Inflammatory macrophage treated with lipopolysaccharide for 4 hours (primary cell): ENCODE data around the gene FBN1.

Source experiments
- DNase-seq: peaks from one replicate; pipeline ENCODE4 v3.0.0-alpha.2; 2020

FBN1 gene

GRCh38 chr15:48650931-48651330 is 5.4 kb upstream of the FBN1 start:
- DNase-seq, result no peak

- DNase-seq, result no peak
These were observed 2.5 kb upstream of the FBN1 start for GRCh38 chr15:48647962-48648361.

GRCh38 chr15:48646331-48646730 is 822 bp upstream of the FBN1 start:
- DNase-seq, result no peak

GRCh38 chr15:48644827-48645557 is 517 bp downstream of the FBN1 start:
- DNase-seq, result no peak

GRCh38 chr15:48644467-48644826 is 1.1 kb downstream of the FBN1 start:
- DNase-seq, result no peak

GRCh38 chr15:48643776-48644466 is 1.6 kb downstream of the FBN1 start:
- no peak for DNase-seq

GRCh38 chr15:48643206-48643605 is 2.3 kb downstream of the FBN1 start:
- DNase-seq, result no peak

- no peak for DNase-seq
These were observed 2.7 kb downstream of the FBN1 start for GRCh38 chr15:48642795-48643194.

GRCh38 chr15:48641416-48641815 is 4.1 kb downstream of the FBN1 start:
- DNase-seq, result no peak

GRCh38 chr15:48638963-48639362 is 6.5 kb downstream of the FBN1 start:
- DNase-seq, result no peak

- no peak for DNase-seq
These were observed 7.9 kb downstream of the FBN1 start for GRCh38 chr15:48637639-48638038.

GRCh38 chr15:48636511-48636910 is 9.0 kb downstream of the FBN1 start:
- DNase-seq, result no peak

GRCh38 chr15:48634893-48635292 is 10.6 kb downstream of the FBN1 start:
- no peak for DNase-seq

GRCh38 chr15:48634096-48634495 is 11.4 kb downstream of the FBN1 start:
- DNase-seq, result no peak

GRCh38 chr15:48632651-48633050 is 12.9 kb downstream of the FBN1 start:
- no peak for DNase-seq

- DNase-seq, result no peak
These were observed 14.2 kb downstream of the FBN1 start for GRCh38 chr15:48631176-48631770.

- DNase-seq, result no peak
These were observed 15.3 kb downstream of the FBN1 start for GRCh38 chr15:48630245-48630644.

- no peak for DNase-seq
These were observed 16.7 kb downstream of the FBN1 start for GRCh38 chr15:48628832-48629231.

- no peak for DNase-seq
These were observed 18.1 kb downstream of the FBN1 start for GRCh38 chr15:48627260-48627940.

- no peak for DNase-seq
These were observed 20.4 kb downstream of the FBN1 start for GRCh38 chr15:48625126-48625525.

- no peak for DNase-seq
These were observed 20.8 kb downstream of the FBN1 start for GRCh38 chr15:48624700-48625099.

GRCh38 chr15:48623456-48623855 is 22.1 kb downstream of the FBN1 start:
- DNase-seq, result no peak

- no peak for DNase-seq
These were observed 23.3 kb downstream of the FBN1 start for GRCh38 chr15:48622237-48622636.

- no peak for DNase-seq
These were observed 26.1 kb downstream of the FBN1 start for GRCh38 chr15:48619446-48619845.
